Daoy (cell line): ENCODE measurements around the gene SIM2. TPM values are rescaled to one million over a fixed set of nuclear protein-coding genes. Genes with fewer than 3 reads are reported as not detected.

ENCODE experiments used
- total RNA-seq: library from RNA; depleted of rRNA; stranded (reverse); fragments of >200 nt; shearing (Covaris generic); gene quantifications from 2 replicates; pipeline ENCODE4 v1.2.3, GENCODE V29; 2014; rRNA removed

Gene SIM2
- total RNA-seq, 1 experiment from 2014 or later: 12.9 TPM

Other genes starting within 250 kb of the SIM2 start
- 0.33 and 1.3 TPM in 2 replicates for gene CLDN14, start 219.0 kb upstream of the SIM2 start, total RNA-seq